GM19397 (cell line): ENCODE data around the gene IL17C.
A peak's percentile ranks its signal among the peaks of the same experiment; 100 is the strongest.

Experiments
- ATAC-seq: cut with Tn5 transposase; IDR thresholded peaks from one replicate; pipeline ENCODE4 v1.9.1; 2021; ENCODE audit warnings: mild to moderate bottlenecking, moderate library complexity; ENCODE audit not compliant: unreplicated experiment

The IL17C gene

GRCh38 chr16:88642881-88643643 lies 4.7 kb downstream of the IL17C start:
- ATAC-seq: no peak

- ATAC-seq: no peak
Observed at GRCh38 chr16:88643644-88643932, 5.2 kb downstream of the IL17C start.

DNA sequence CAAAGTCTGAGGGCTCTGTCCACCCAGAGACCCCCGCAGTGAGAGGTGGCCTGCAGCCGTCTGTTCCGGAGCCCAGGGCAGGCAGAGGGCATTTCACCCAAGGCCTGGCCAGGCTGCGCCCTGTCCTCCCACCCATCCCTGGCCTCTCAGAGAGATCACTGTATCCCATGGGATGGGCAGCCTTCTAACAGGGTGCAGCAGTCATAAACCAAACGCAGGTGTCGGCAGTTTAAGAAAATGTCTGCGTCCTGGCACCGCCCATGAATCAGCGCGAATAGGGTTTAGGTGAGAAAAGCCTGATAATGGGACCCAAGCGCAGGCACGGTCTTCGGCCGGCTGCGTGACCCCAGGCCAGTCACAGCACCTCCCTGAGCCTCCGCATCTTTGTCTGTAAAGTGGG lies 7.1 kb downstream of the IL17C start:
- no peak for ATAC-seq

DNA sequence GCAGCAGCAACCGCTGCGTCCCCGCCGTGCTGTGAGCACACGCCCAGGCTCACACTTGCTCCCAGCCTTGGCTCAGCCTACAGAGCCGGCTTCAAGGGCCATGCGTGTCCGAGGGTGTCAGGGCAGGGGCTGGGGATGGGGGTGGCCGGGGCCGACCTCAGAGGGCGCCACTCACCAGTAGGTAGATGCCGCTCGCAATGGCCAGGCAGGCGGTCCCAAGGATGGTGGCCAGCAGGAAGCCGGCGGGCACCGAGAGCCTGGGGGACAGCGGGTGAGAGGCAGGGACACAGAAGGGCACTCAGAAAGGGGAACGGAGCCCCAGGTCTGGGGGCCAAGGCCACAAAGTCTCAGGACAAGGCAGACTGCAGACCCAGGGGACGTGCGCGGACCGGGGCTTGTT lies 7.6 kb downstream of the IL17C start:
- ATAC-seq: no peak

GRCh38 chr16:88646345-88647034 lies 8.1 kb downstream of the IL17C start:
- ATAC-seq: no peak

DNA sequence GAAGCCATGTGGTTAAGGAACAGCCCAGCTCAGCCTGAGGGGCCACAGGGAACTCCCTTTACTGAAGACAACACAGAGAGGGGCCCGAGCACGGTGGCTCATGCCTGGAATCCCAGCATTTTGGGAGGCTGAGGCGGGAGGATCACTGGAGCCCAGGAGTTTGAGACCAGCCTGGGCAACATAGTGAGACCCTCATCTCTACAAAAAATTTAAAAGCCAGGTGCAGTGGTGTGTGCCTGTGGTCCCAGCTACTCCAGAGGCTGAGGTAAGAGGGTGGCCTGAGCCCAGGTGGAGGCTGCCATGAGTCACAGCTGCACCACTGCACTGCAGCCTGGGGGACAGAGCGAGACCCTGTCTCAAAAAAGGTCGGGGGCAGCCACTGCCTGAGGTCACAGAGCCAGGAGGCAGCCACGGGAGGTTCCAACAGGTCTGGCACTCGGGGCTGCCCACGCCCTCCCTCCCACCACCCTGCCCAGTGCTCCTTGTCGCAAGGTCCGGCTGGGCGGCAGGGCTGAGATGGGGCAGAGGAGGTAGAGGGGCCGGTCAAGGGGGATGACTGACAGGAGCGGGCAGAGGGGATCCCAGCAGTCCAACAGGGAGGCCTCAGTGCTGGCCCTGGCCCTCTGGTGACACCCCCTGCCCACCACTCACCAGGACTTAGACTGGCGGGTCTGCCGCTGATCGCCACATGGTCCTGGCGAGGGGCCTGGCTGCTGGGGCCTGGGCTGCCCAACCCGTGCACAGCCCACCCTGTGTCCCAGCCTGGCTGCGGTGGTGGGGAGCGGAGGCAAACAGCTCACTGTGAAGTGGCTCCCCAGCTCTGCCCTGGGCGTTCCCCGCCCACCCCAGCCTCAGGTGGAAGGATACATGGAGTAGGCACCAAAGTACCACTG lies 9.1 kb downstream of the IL17C start:
- ATAC-seq: no peak

GRCh38 chr16:88649195-88649923 lies 11.0 kb downstream of the IL17C start:
- ATAC-seq: no peak

- ATAC-seq: peak; percentile 12
Observed at GRCh38 chr16:88649924-88650748, 11.8 kb downstream of the IL17C start.

DNA sequence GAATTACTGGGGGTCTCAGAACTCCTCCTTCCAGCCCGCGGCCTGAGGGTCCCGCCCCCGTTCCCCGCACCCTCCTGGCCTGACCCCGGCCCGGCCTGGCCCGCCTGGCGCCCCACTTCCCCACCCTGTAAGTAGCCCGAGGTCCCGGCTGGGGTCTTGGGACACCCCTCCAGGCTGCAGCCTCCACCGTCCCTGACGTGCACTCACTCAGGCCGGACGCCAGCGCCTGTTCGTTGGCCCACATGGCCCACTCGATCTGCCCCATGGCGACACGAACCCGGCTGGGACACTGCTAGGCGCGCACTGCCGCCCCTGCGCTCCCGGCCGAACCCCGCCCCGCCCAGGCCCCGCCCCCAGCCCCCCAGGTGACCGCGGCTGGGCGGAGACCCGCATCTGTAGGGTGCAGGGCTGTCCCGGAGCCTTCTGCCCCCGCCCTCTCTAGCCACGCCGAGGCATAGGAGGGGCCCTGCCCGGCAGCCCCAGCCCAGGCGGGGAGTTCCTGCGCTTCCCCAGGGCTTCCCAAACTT lies 12.4 kb downstream of the IL17C start, which contains the start of gene CYBA:
Gene CYBA (minus strand): TSS at position 305 of the 527 bp plus-strand sequence. CDS start 40 bp downstream, at position 265.
- ATAC-seq: peak; percentile 65

DNA sequence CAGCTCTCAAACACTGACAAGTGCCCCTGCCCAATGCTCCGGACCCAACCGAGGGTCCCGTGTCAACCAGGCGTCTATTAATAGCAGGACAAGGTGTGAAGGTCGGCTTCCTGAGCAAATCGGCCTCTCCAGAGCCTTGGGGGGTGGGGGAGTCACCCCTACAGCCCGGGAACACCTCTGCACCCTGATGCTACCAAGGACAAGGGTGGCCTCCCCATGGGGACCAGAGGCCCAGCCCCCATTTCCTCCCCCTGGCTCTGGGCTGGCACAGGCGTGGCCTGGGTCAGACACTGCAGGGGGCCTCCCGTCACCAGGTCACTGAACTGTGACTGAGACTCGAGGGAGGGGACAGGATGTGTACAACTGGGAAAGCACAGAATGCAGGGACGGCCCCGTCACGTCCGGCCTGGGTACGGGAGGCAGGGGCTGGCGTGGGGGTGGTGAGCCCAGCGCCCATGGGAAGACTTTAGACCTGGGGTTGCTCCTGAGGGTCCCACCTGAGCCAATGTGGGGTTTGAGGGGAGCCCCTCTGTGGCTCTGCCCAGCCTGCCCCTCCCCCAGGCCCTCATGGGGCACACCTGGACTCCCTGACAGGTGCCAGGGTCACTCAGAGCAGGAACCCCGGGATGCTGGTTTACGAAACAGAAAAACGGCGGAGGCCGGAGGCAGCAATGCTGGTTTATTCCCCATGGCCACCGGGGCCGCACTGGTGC lies 13.1 kb downstream of the IL17C start:
- peak; percentile 71 for ATAC-seq

DNA sequence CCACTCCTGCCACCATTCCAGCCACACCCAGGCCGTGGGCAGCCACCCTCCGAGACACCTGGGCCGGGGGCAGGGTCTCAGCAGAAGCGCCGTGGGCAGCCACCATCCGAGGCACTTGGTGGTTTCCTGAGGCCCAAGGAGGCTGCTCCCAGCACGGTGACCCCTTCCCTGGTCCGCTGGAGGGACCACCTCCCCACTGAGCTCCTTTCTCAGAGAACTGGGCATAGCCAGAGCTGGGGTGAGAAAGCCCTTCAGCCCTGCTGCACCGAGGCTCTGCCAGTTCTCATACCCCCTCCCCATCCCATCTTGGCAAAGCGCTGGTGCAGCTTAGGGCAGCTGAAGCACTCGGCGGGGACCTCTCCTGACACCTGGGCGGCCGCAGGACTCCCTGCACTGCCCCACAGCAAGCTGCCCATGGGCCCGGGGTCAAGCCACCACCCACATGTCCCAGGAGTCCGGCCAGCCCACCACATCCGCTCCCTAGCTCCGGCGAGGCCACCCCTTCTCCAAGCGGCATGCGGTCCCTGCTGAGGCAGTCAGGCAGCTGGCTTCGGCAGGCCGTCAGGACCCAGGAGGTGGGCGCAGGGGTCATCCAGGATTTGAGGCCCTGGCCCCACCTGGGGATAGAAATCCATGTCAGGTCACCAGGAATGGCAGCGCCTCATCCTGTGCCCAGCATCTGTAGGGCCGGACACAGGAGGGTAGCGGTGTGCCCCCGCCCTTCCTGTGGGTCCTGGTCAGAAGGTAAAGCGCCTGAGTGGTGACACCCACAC lies 13.8 kb downstream of the IL17C start:
- peak; percentile 0 for ATAC-seq

GRCh38 chr16:88652762-88653063 lies 14.3 kb downstream of the IL17C start:
- ATAC-seq: no peak

GRCh38 chr16:88653101-88653500 lies 14.7 kb downstream of the IL17C start:
- no peak for ATAC-seq

DNA sequence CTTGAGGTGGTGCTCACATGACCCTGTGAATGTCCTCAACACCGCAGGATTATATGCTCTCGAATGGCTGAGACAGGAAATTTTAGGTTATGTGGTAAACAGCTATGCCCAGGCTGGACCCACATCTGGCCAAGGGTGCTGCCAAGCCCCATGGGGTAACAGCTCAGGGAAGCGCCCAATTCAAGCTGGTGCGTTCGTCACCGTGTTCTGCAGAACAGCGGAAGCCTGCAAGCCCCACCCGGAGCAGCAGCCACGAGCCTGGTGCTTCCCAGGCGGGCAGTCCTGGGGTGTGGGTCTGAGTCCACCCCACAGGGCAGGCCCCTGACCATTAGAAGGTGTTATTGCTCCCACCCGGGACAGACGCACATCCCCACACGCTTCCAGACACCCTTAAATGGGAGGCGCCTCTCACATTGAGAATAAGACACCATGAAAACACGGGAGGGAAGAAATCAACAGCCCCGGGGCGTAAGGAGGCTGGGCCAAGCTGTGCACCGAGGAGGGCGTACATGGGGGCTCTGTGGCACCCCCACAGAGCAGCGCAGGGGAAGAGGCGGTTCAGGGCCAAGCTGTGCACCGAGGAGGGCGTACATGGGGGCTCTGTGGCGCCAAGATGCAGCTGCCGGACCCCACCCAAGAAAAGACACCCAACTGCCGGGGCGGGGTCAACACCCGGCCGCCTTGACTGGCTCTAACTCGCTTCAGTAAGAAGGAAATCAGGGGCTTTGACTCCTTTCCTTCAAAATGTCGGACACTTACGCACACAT lies 15.4 kb downstream of the IL17C start:
- no peak for ATAC-seq

- no peak for ATAC-seq
Observed at GRCh38 chr16:88654363-88655052, 16.1 kb downstream of the IL17C start.

DNA sequence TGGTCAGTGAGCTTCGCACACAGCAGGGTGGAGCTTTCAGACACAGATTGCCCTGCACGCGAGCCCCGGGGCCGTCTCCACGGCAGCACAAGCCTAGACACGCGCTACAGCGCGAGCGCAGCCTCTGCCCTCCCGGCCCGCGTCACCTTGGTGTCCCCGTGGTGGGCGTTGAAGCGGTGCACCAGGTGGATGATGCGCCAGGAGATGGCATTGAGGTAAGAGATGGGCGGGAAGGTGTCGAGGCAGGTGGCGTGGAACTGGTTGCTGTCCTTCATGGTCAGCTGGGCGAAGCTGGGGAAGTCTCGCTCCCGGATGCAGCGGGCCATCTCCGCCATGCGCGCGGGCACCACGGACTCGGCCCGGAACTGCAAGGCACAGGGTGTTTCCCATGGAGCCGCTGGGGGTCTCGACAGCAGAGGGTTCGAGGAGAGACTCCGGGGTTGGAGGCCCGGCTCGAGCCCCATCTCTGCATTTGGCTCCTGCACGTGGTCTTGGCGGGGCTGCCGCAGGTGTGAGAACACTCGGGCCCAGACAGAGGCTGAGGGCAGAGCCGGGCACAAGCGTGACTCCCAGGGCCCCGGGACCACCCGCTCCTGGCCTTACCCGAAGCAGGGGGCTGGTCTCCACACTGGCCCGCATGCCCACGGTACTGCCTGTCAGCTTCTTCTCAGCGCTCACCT lies 16.8 kb downstream of the IL17C start:
- no peak for ATAC-seq
